ENCODE measurements around the gene KCTD20. TPM values are rescaled to one million over a fixed set of nuclear protein-coding genes. Genes with fewer than 3 reads are reported as not detected.
"Not testable (repeated sequence)": the region's sequence is repeated elsewhere in the genome, so short reads cannot be mapped to it uniquely, and the experiment has no call there.

The KCTD20 gene
- polyA plus RNA-seq, 4 donors = 13.8 to 28.6 (median 17.7) TPM

- H3K27ac ChIP-seq (ENCODE audit: low read depth in 1 of 3, low read length in 2 of 3); FAIRE-seq; H3K4me3 ChIP-seq (ENCODE audit: low read depth in 1 of 3, low read length in 3 of 3); DNase-seq; H3K4me1 ChIP-seq (ENCODE audit: control insufficient read depth in 3 of 3, insufficient read depth in 2 of 3, low read depth in 1 of 3, low read length in 2 of 3); H3K27me3 ChIP-seq (ENCODE audit: control insufficient read depth in 3 of 3, insufficient read depth in 3 of 3, low read length in 3 of 3); H3K9me3 ChIP-seq (ENCODE audit: control insufficient read depth in 2 of 2, insufficient read depth in 1 of 2, low read depth in 1 of 2, low read length in 1 of 2): not testable (repeated sequence)
- H3K36me3 ChIP-seq (ENCODE audit: control insufficient read depth in 3 of 3, insufficient read depth in 2 of 3, low read depth in 1 of 3, low read length in 3 of 3) = peaks cover 0 to 42% (median 6%) of the 10 kb centered on the region in 3 donors
- 96 to 97% (median 96%) methylated on average over 8 of the region's 8 CpGs for WGBS, 3 donors
Observed at GRCh38 chr6:36452897-36453296, 10.1 kb downstream of the KCTD20 start.

- no peaks in the 10 kb centered on the region for H3K9me3 ChIP-seq (ENCODE audit: control insufficient read depth in 2 of 2, insufficient read depth in 1 of 2, low read depth in 1 of 2, low read length in 1 of 2)
- WGBS, 3 donors = 73 to 93% (median 88%) methylated on average over 3 of the region's 3 CpGs
- no peaks in the 10 kb centered on the region for H3K4me1 ChIP-seq (ENCODE audit: control insufficient read depth in 3 of 3, insufficient read depth in 2 of 3, low read depth in 1 of 3, low read length in 2 of 3)
- H3K4me3 ChIP-seq (ENCODE audit: low read depth in 1 of 3, low read length in 3 of 3) = no peak overlapping the region
- H3K27ac ChIP-seq (ENCODE audit: low read depth in 1 of 3, low read length in 2 of 3) = no peak overlapping the region
- DNase-seq (no peak), FAIRE-seq (no peak)
- peaks cover 0 to 39% (median 0%) of the 10 kb centered on the region in 3 donors for H3K36me3 ChIP-seq (ENCODE audit: control insufficient read depth in 3 of 3, insufficient read depth in 2 of 3, low read depth in 1 of 3, low read length in 3 of 3)
- H3K27me3 ChIP-seq (ENCODE audit: control insufficient read depth in 3 of 3, insufficient read depth in 3 of 3, low read length in 3 of 3) = no peaks in the 10 kb centered on the region
Observed at GRCh38 chr6:36455486-36456027, 12.8 kb downstream of the KCTD20 start.

GRCh38 chr6:36459501-36459900 is 16.7 kb downstream of the KCTD20 start:
- Histone ChIP-seq H3K27ac (ENCODE audit: low read depth in 1 of 3, low read length in 2 of 3) (no peak overlapping the region), H3K4me1 (ENCODE audit: control insufficient read depth in 3 of 3, insufficient read depth in 2 of 3, low read depth in 1 of 3, low read length in 2 of 3) (no peaks in the 10 kb centered on the region), H3K27me3 (ENCODE audit: control insufficient read depth in 3 of 3, insufficient read depth in 3 of 3, low read length in 3 of 3) (no peaks in the 10 kb centered on the region), H3K36me3 (ENCODE audit: control insufficient read depth in 3 of 3, insufficient read depth in 2 of 3, low read depth in 1 of 3, low read length in 3 of 3) (peaks cover 1 to 18% (median 2%) of the 10 kb centered on the region in 3 donors), H3K4me3 (ENCODE audit: low read depth in 1 of 3, low read length in 3 of 3) (no peak overlapping the region), H3K9me3 (ENCODE audit: control insufficient read depth in 2 of 2, insufficient read depth in 1 of 2, low read depth in 1 of 2, low read length in 1 of 2) (no peaks in the 10 kb centered on the region)
- no peak for DNase-seq
- FAIRE-seq = no peak

- FAIRE-seq = no peak
- Histone ChIP-seq H3K27ac (ENCODE audit: low read depth in 1 of 3, low read length in 2 of 3) (no peak overlapping the region), H3K27me3 (ENCODE audit: control insufficient read depth in 3 of 3, insufficient read depth in 3 of 3, low read length in 3 of 3) (no peaks in the 10 kb centered on the region), H3K9me3 (ENCODE audit: control insufficient read depth in 2 of 2, insufficient read depth in 1 of 2, low read depth in 1 of 2, low read length in 1 of 2) (no peaks in the 10 kb centered on the region), H3K36me3 (ENCODE audit: control insufficient read depth in 3 of 3, insufficient read depth in 2 of 3, low read depth in 1 of 3, low read length in 3 of 3) (peaks cover 1 to 11% (median 2%) of the 10 kb centered on the region in 3 donors), H3K4me3 (ENCODE audit: low read depth in 1 of 3, low read length in 3 of 3) (no peak overlapping the region), H3K4me1 (ENCODE audit: control insufficient read depth in 3 of 3, insufficient read depth in 2 of 3, low read depth in 1 of 3, low read length in 2 of 3) (no peaks in the 10 kb centered on the region)
- DNase-seq = no peak
Observed at GRCh38 chr6:36460916-36461315, 18.1 kb downstream of the KCTD20 start.

- H3K4me1 ChIP-seq (ENCODE audit: control insufficient read depth in 3 of 3, insufficient read depth in 2 of 3, low read depth in 1 of 3, low read length in 2 of 3) = no peaks in the 10 kb centered on the region
- peaks cover 1 to 10% (median 2%) of the 10 kb centered on the region in 3 donors for H3K36me3 ChIP-seq (ENCODE audit: control insufficient read depth in 3 of 3, insufficient read depth in 2 of 3, low read depth in 1 of 3, low read length in 3 of 3)
- FAIRE-seq (no peak), DNase-seq (no peak)
- H3K27ac ChIP-seq (ENCODE audit: low read depth in 1 of 3, low read length in 2 of 3) = no peak overlapping the region
- no peak overlapping the region for H3K4me3 ChIP-seq (ENCODE audit: low read depth in 1 of 3, low read length in 3 of 3)
- H3K9me3 ChIP-seq (ENCODE audit: control insufficient read depth in 2 of 2, insufficient read depth in 1 of 2, low read depth in 1 of 2, low read length in 1 of 2) = no peaks in the 10 kb centered on the region
- 63 to 78% (median 68%) methylated on average over 3 of the region's 3 CpGs for WGBS, 3 donors
- H3K27me3 ChIP-seq (ENCODE audit: control insufficient read depth in 3 of 3, insufficient read depth in 3 of 3, low read length in 3 of 3) = no peaks in the 10 kb centered on the region
Observed at GRCh38 chr6:36461646-36462045, 18.8 kb downstream of the KCTD20 start.

- Histone ChIP-seq H3K9me3 (ENCODE audit: control insufficient read depth in 2 of 2, insufficient read depth in 1 of 2, low read depth in 1 of 2, low read length in 1 of 2) (no peaks in the 10 kb centered on the region), H3K4me1 (ENCODE audit: control insufficient read depth in 3 of 3, insufficient read depth in 2 of 3, low read depth in 1 of 3, low read length in 2 of 3) (no peaks in the 10 kb centered on the region), H3K27me3 (ENCODE audit: control insufficient read depth in 3 of 3, insufficient read depth in 3 of 3, low read length in 3 of 3) (no peaks in the 10 kb centered on the region), H3K4me3 (ENCODE audit: low read depth in 1 of 3, low read length in 3 of 3) (no peak overlapping the region), H3K36me3 (ENCODE audit: control insufficient read depth in 3 of 3, insufficient read depth in 2 of 3, low read depth in 1 of 3, low read length in 3 of 3) (peaks cover 1 to 6% (median 2%) of the 10 kb centered on the region in 3 donors), H3K27ac (ENCODE audit: low read depth in 1 of 3, low read length in 2 of 3) (no peak overlapping the region)
- 68 to 88% (median 71%) methylated on average over 1 of the region's 1 CpG for WGBS, 3 donors
- FAIRE-seq (no peak), DNase-seq (no peak)
Observed at GRCh38 chr6:36463676-36464075, 20.9 kb downstream of the KCTD20 start.

GRCh38 chr6:36464233-36464632 is 21.4 kb downstream of the KCTD20 start:
- FAIRE-seq (no peak), DNase-seq (no peak)
- no peaks in the 10 kb centered on the region for H3K4me1 ChIP-seq (ENCODE audit: control insufficient read depth in 3 of 3, insufficient read depth in 2 of 3, low read depth in 1 of 3, low read length in 2 of 3)
- no peaks in the 10 kb centered on the region for H3K9me3 ChIP-seq (ENCODE audit: control insufficient read depth in 2 of 2, insufficient read depth in 1 of 2, low read depth in 1 of 2, low read length in 1 of 2)
- no peak overlapping the region for H3K4me3 ChIP-seq (ENCODE audit: low read depth in 1 of 3, low read length in 3 of 3)
- no peaks in the 10 kb centered on the region for H3K27me3 ChIP-seq (ENCODE audit: control insufficient read depth in 3 of 3, insufficient read depth in 3 of 3, low read length in 3 of 3)
- 93 to 100% (median 95%) methylated on average over 1 of the region's 1 CpG for WGBS, 3 donors
- H3K27ac ChIP-seq (ENCODE audit: low read depth in 1 of 3, low read length in 2 of 3) = no peak overlapping the region
- peaks cover 1 to 6% (median 2%) of the 10 kb centered on the region in 3 donors for H3K36me3 ChIP-seq (ENCODE audit: control insufficient read depth in 3 of 3, insufficient read depth in 2 of 3, low read depth in 1 of 3, low read length in 3 of 3)

GRCh38 chr6:36467625-36468024 is 24.8 kb downstream of the KCTD20 start:
- Histone ChIP-seq H3K4me1 (ENCODE audit: control insufficient read depth in 3 of 3, insufficient read depth in 2 of 3, low read depth in 1 of 3, low read length in 2 of 3) (no peaks in the 10 kb centered on the region), H3K27me3 (ENCODE audit: control insufficient read depth in 3 of 3, insufficient read depth in 3 of 3, low read length in 3 of 3) (no peaks in the 10 kb centered on the region), H3K36me3 (ENCODE audit: control insufficient read depth in 3 of 3, insufficient read depth in 2 of 3, low read depth in 1 of 3, low read length in 3 of 3) (peaks cover 2 to 14% (median 4%) of the 10 kb centered on the region in 3 donors), H3K9me3 (ENCODE audit: control insufficient read depth in 2 of 2, insufficient read depth in 1 of 2, low read depth in 1 of 2, low read length in 1 of 2) (no peaks in the 10 kb centered on the region), H3K4me3 (ENCODE audit: low read depth in 1 of 3, low read length in 3 of 3) (no peak overlapping the region), H3K27ac (ENCODE audit: low read depth in 1 of 3, low read length in 2 of 3) (no peak overlapping the region)
- FAIRE-seq = no peak
- 96 to 98% (median 98%) methylated on average over 3 of the region's 3 CpGs for WGBS, 3 donors
- DNase-seq = no peak

- peaks cover 2 to 22% (median 2%) of the 10 kb centered on the region in 3 donors for H3K36me3 ChIP-seq (ENCODE audit: control insufficient read depth in 3 of 3, insufficient read depth in 2 of 3, low read depth in 1 of 3, low read length in 3 of 3)
- FAIRE-seq = no peak
Observed at GRCh38 chr6:36469148-36469661, 26.4 kb downstream of the KCTD20 start.

More at GRCh38 chr6:36469148-36469661, 26.4 kb downstream of the KCTD20 start:
- Histone ChIP-seq H3K9me3 (ENCODE audit: control insufficient read depth in 2 of 2, insufficient read depth in 1 of 2, low read depth in 1 of 2, low read length in 1 of 2) (no peaks in the 10 kb centered on the region), H3K27ac (ENCODE audit: low read depth in 1 of 3, low read length in 2 of 3) (no peak overlapping the region), H3K4me1 (ENCODE audit: control insufficient read depth in 3 of 3, insufficient read depth in 2 of 3, low read depth in 1 of 3, low read length in 2 of 3) (no peaks in the 10 kb centered on the region), H3K27me3 (ENCODE audit: control insufficient read depth in 3 of 3, insufficient read depth in 3 of 3, low read length in 3 of 3) (no peaks in the 10 kb centered on the region), H3K4me3 (ENCODE audit: low read depth in 1 of 3, low read length in 3 of 3) (no peak overlapping the region)
- no peak for DNase-seq
- 72 to 86% (median 83%) methylated on average over 6 of the region's 6 CpGs for WGBS, 3 donors
